NCI-H2029 (cell line): ENCODE data around the gene ADAMTS2.

Source experiments
- DNase-seq: peaks from one replicate; lab custom pipeline; 2025; lab: John Stamatoyannopoulos, UW

The ADAMTS2 gene

GRCh38 chr5:179232091-179232735 lies 113.0 kb downstream of the ADAMTS2 start:
- DNase-seq = no peak

GRCh38 chr5:179231309-179231708 lies 114.0 kb downstream of the ADAMTS2 start:
- DNase-seq = no peak

- DNase-seq = no peak
Observed at GRCh38 chr5:179230061-179230461, 115.2 kb downstream of the ADAMTS2 start.

GRCh38 chr5:179229331-179229831 lies 115.9 kb downstream of the ADAMTS2 start:
- DNase-seq = no peak

GRCh38 chr5:179228341-179229121 lies 116.7 kb downstream of the ADAMTS2 start:
- DNase-seq = no peak

GRCh38 chr5:179227580-179228311 lies 117.5 kb downstream of the ADAMTS2 start:
- DNase-seq = no peak

- no peak for DNase-seq
Observed at GRCh38 chr5:179227229-179227579, 118.1 kb downstream of the ADAMTS2 start.

GRCh38 chr5:179226696-179227095 lies 118.6 kb downstream of the ADAMTS2 start:
- no peak for DNase-seq

- no peak for DNase-seq
Observed at GRCh38 chr5:179225387-179225786, 119.9 kb downstream of the ADAMTS2 start.

- no peak for DNase-seq
Observed at GRCh38 chr5:179224741-179225140, 120.5 kb downstream of the ADAMTS2 start.

GRCh38 chr5:179223961-179224360 lies 121.3 kb downstream of the ADAMTS2 start:
- DNase-seq = no peak

- DNase-seq = no peak
Observed at GRCh38 chr5:179223528-179223927, 121.7 kb downstream of the ADAMTS2 start.

GRCh38 chr5:179222246-179223017 lies 122.8 kb downstream of the ADAMTS2 start:
- no peak for DNase-seq

GRCh38 chr5:179221877-179222220 lies 123.4 kb downstream of the ADAMTS2 start:
- no peak for DNase-seq

GRCh38 chr5:179221196-179221876 lies 123.9 kb downstream of the ADAMTS2 start:
- no peak for DNase-seq

- no peak for DNase-seq
Observed at GRCh38 chr5:179220716-179221115, 124.5 kb downstream of the ADAMTS2 start.

GRCh38 chr5:179219661-179220620 lies 125.3 kb downstream of the ADAMTS2 start:
- DNase-seq = no peak

GRCh38 chr5:179218943-179219330 lies 126.3 kb downstream of the ADAMTS2 start:
- DNase-seq = no peak

GRCh38 chr5:179217956-179218942 lies 127.0 kb downstream of the ADAMTS2 start:
- DNase-seq = no peak
